WTC11 (cell line): Measurements from ENCODE around the gene STK39. TPM values are rescaled to one million over a fixed set of nuclear protein-coding genes. Genes with fewer than 3 reads are reported as not detected.

Experiments used
- ATAC-seq: fragments of 200-7000 bp; cut with Tn5 transposase; 2 replicates; pipeline ENCODE4 v1.10.0; 2021; ENCODE audit warnings: mild to moderate bottlenecking, moderate library complexity
- CTCF ChIA-PET: fragments of 300-600 bp; sonication (Branson Sonifier 250); formaldehyde crosslinking; loops from one replicate; lab custom pipeline; 2021; ENCODE audit warnings: antibody characterized with exemption; lab: Charles Lee
- POLR2A ChIA-PET: fragments of 350-600 bp; sonication (Branson Sonifier 250); formaldehyde crosslinking; loops from one replicate; lab custom pipeline; 2021; ENCODE audit warnings: antibody characterized with exemption; lab: Charles Lee
- DNase-seq: peaks from one replicate; pipeline ENCODE4 v3.0.0; 2021; ENCODE audit warnings: low spot score
- H3K27ac Mint-ChIP-seq: 2 replicates; pipeline ENCODE4 v1.8.0; 2021; ENCODE audit warnings: mixed read lengths
- H3K27me3 Mint-ChIP-seq: 2 replicates; pipeline ENCODE4 v1.8.0; 2021; ENCODE audit warnings: low read depth, mild to moderate bottlenecking, moderate library complexity, mixed read lengths
- H3K36me3 Mint-ChIP-seq: 2 replicates; pipeline ENCODE4 v1.8.0; 2021; ENCODE audit warnings: mixed read lengths
- H3K4me1 Mint-ChIP-seq: 2 replicates; pipeline ENCODE4 v1.8.0; 2022; ENCODE audit warnings: mixed read lengths
- H3K4me3 Mint-ChIP-seq: 2 replicates; pipeline ENCODE4 v1.8.0; 2021; ENCODE audit warnings: mild to moderate bottlenecking, moderate library complexity, mixed read lengths
- H3K9me3 Mint-ChIP-seq: 2 replicates; pipeline ENCODE4 v1.8.0; 2021; ENCODE audit warnings: mixed read lengths
- E2F1 ChIP-seq: sonication (generic); formaldehyde crosslinking; IDR thresholded peaks from 2 replicates; pipeline ENCODE4 v1.8.0; 2022; ENCODE audit warnings: mild to moderate bottlenecking, missing genetic modification reagents
- E2F5 ChIP-seq: sonication (generic); formaldehyde crosslinking; IDR thresholded peaks from 2 replicates; pipeline ENCODE4 v1.8.1; 2022; ENCODE audit warnings: mild to moderate bottlenecking, moderate library complexity, missing genetic modification reagents
- ELF4 ChIP-seq: sonication (generic); formaldehyde crosslinking; IDR thresholded peaks from 2 replicates; pipeline ENCODE4 v1.8.1; 2022; ENCODE audit warnings: low read depth, mild to moderate bottlenecking, moderate library complexity, missing genetic modification reagents
- FOXK1 ChIP-seq: sonication (generic); formaldehyde crosslinking; IDR thresholded peaks from 2 replicates; pipeline ENCODE4 v1.8.0; 2022; ENCODE audit warnings: mild to moderate bottlenecking, moderate library complexity, missing genetic modification reagents
- MYBL2 ChIP-seq: sonication (generic); formaldehyde crosslinking; IDR thresholded peaks from 2 replicates; pipeline ENCODE4 v1.8.1; 2023; ENCODE audit warnings: mild to moderate bottlenecking, moderate library complexity, missing genetic modification reagents
- NR1H2 ChIP-seq: sonication (generic); formaldehyde crosslinking; IDR thresholded peaks from 2 replicates; pipeline ENCODE4 v1.9.0; 2021; ENCODE audit warnings: mild to moderate bottlenecking, moderate library complexity, missing genetic modification reagents
- NR2C2 ChIP-seq: sonication (generic); formaldehyde crosslinking; IDR thresholded peaks from 2 replicates; pipeline ENCODE4 v1.8.0; 2022; ENCODE audit warnings: mild to moderate bottlenecking, missing genetic modification reagents
- RORB ChIP-seq: fragments of 250-450 bp; sonication (Bioruptor Pico); IDR thresholded peaks from 2 replicates; pipeline ENCODE4 v1.9.0; 2021; ENCODE audit warnings: mild to moderate bottlenecking
- TCF7 ChIP-seq: sonication (generic); formaldehyde crosslinking; IDR thresholded peaks from 2 replicates; pipeline ENCODE4 v1.8.0; 2022; ENCODE audit warnings: mild to moderate bottlenecking, low read depth, missing genetic modification reagents, moderate library complexity
- TEAD1 ChIP-seq: sonication (generic); formaldehyde crosslinking; IDR thresholded peaks from 2 replicates; pipeline ENCODE4 v1.8.0; 2022; ENCODE audit warnings: mild to moderate bottlenecking, missing genetic modification reagents
- TEAD4 ChIP-seq: sonication (generic); formaldehyde crosslinking; IDR thresholded peaks from 2 replicates; pipeline ENCODE4 v1.8.0; 2022; ENCODE audit warnings: mild to moderate bottlenecking, missing genetic modification reagents
- ZNF232 ChIP-seq: sonication (generic); formaldehyde crosslinking; IDR thresholded peaks from 2 replicates; pipeline ENCODE4 v1.8.0; 2022; ENCODE audit warnings: mild to moderate bottlenecking, missing genetic modification reagents
- ZNF263 ChIP-seq: sonication (generic); formaldehyde crosslinking; IDR thresholded peaks from 2 replicates; pipeline ENCODE4 v1.8.1; 2022; ENCODE audit warnings: low read depth, mild to moderate bottlenecking, moderate library complexity, missing genetic modification reagents
- ZNF317 ChIP-seq: sonication (generic); formaldehyde crosslinking; IDR thresholded peaks from 2 replicates; pipeline ENCODE4 v1.8.1; 2023; ENCODE audit warnings: low read depth, mild to moderate bottlenecking, moderate library complexity, missing genetic modification reagents, borderline replicate concordance
- total RNA-seq: library from RNA; stranded (reverse); gene quantifications from 3 replicates; pipeline ENCODE4 v1.2.3, GENCODE V29; 2021
- TF ChIP-seq, protein P1 (sequence below): sonication (generic); formaldehyde crosslinking; IDR thresholded peaks from 2 replicates; pipeline ENCODE4 v1.8.1; 2023; ENCODE audit warnings: mild to moderate bottlenecking, missing genetic modification reagents, borderline replicate concordance
- TF ChIP-seq, protein P2 (sequence below): sonication (generic); formaldehyde crosslinking; IDR thresholded peaks from 2 replicates; pipeline ENCODE4 v1.8.1; 2022; ENCODE audit warnings: low read depth, missing genetic modification reagents, borderline replicate concordance
- TF ChIP-seq, protein P3 (sequence below): fragments of 200-600 bp; IDR thresholded peaks from 2 replicates; pipeline ENCODE4 v1.8.0; 2022; ENCODE audit warnings: antibody characterized with exemption
- TF ChIP-seq, protein P4 (sequence below): sonication (generic); formaldehyde crosslinking; IDR thresholded peaks from 2 replicates; pipeline ENCODE4 v1.8.0; 2023; ENCODE audit warnings: missing genetic modification reagents, mild to moderate bottlenecking, borderline replicate concordance

Gene STK39
- total RNA-seq, 1 experiment from 2014 or later: 20.5 TPM

- ChIA-PET CTCF (interaction anchor here (1.0 kb wide), 1 partner anchor 48 kb away, joined by 3 read pairs; no protein-coding TSS in a partner anchor), POLR2A (no interaction called here)
- Mint-ChIP-seq H3K36me3 (no peaks in the 10 kb centered on the region), H3K27ac (no peak overlapping the region), H3K27me3 (no peaks in the 10 kb centered on the region), H3K4me3 (no peak overlapping the region), H3K4me1 (peaks cover 29% of the 10 kb centered on the region), H3K9me3 (no peaks in the 10 kb centered on the region)
- ATAC-seq: no peak
- TF ChIP-seq ZNF232 (CRISPR knock-in tag) (no peak), E2F1 (CRISPR knock-in tag) (no peak), NR2C2 (no peak), ZNF317 (peak; percentile 61), TEAD4 (CRISPR knock-in tag) (no peak)
- TF ChIP-seq, protein P1, sequence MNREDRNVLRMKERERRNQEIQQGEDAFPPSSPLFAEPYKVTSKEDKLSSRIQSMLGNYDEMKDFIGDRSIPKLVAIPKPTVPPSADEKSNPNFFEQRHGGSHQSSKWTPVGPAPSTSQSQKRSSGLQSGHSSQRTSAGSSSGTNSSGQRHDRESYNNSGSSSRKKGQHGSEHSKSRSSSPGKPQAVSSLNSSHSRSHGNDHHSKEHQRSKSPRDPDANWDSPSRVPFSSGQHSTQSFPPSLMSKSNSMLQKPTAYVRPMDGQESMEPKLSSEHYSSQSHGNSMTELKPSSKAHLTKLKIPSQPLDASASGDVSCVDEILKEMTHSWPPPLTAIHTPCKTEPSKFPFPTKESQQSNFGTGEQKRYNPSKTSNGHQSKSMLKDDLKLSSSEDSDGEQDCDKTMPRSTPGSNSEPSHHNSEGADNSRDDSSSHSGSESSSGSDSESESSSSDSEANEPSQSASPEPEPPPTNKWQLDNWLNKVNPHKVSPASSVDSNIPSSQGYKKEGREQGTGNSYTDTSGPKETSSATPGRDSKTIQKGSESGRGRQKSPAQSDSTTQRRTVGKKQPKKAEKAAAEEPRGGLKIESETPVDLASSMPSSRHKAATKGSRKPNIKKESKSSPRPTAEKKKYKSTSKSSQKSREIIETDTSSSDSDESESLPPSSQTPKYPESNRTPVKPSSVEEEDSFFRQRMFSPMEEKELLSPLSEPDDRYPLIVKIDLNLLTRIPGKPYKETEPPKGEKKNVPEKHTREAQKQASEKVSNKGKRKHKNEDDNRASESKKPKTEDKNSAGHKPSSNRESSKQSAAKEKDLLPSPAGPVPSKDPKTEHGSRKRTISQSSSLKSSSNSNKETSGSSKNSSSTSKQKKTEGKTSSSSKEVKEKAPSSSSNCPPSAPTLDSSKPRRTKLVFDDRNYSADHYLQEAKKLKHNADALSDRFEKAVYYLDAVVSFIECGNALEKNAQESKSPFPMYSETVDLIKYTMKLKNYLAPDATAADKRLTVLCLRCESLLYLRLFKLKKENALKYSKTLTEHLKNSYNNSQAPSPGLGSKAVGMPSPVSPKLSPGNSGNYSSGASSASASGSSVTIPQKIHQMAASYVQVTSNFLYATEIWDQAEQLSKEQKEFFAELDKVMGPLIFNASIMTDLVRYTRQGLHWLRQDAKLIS: no peak
- TF ChIP-seq, protein P2, sequence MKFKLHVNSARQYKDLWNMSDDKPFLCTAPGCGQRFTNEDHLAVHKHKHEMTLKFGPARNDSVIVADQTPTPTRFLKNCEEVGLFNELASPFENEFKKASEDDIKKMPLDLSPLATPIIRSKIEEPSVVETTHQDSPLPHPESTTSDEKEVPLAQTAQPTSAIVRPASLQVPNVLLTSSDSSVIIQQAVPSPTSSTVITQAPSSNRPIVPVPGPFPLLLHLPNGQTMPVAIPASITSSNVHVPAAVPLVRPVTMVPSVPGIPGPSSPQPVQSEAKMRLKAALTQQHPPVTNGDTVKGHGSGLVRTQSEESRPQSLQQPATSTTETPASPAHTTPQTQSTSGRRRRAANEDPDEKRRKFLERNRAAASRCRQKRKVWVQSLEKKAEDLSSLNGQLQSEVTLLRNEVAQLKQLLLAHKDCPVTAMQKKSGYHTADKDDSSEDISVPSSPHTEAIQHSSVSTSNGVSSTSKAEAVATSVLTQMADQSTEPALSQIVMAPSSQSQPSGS (CRISPR knock-in tag): no peak
- DNase-seq: no peak
Observed at GRCh38 chr2:168208652-168209051, 38.7 kb downstream of the STK39 start.

DNA sequence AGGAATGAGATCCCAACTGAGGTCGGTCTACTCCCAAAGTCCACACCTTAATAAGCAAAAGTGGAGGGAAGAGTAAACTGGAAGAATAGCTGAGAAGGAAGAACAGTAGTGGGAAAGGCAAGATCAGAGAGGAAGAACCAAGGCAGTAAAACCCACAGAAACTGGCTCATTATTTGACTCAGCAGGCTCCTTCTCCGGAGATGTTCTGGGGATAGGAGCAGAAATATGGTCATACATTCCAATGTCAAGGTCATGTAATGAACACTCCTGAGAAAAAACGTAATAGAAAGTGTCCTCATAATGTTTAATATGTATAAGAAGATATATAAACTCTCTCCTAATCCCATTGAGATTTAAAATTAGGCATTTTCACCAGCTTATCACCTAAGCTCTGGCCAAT is 39.5 kb downstream of the STK39 start:
- H3K27me3 Mint-ChIP-seq: no peaks in the 10 kb centered on the region

More for the DNA sequence above, 39.5 kb downstream of the STK39 start:
- peaks cover 35% of the 10 kb centered on the region for H3K4me1 Mint-ChIP-seq
- TF ChIP-seq FOXK1 (CRISPR knock-in tag) (no peak), E2F5 (CRISPR knock-in tag) (no peak), NR1H2 (CRISPR knock-in tag) (no peak), RORB (CRISPR knock-in tag) (no peak), ELF4 (CRISPR knock-in tag) (no peak), ZNF263 (CRISPR knock-in tag) (no peak), TEAD1 (CRISPR knock-in tag) (no peak), MYBL2 (CRISPR knock-in tag) (no peak), TCF7 (CRISPR knock-in tag) (no peak)
- TF ChIP-seq, protein P3, sequence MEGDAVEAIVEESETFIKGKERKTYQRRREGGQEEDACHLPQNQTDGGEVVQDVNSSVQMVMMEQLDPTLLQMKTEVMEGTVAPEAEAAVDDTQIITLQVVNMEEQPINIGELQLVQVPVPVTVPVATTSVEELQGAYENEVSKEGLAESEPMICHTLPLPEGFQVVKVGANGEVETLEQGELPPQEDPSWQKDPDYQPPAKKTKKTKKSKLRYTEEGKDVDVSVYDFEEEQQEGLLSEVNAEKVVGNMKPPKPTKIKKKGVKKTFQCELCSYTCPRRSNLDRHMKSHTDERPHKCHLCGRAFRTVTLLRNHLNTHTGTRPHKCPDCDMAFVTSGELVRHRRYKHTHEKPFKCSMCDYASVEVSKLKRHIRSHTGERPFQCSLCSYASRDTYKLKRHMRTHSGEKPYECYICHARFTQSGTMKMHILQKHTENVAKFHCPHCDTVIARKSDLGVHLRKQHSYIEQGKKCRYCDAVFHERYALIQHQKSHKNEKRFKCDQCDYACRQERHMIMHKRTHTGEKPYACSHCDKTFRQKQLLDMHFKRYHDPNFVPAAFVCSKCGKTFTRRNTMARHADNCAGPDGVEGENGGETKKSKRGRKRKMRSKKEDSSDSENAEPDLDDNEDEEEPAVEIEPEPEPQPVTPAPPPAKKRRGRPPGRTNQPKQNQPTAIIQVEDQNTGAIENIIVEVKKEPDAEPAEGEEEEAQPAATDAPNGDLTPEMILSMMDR: no peak
- TF ChIP-seq, protein P4, sequence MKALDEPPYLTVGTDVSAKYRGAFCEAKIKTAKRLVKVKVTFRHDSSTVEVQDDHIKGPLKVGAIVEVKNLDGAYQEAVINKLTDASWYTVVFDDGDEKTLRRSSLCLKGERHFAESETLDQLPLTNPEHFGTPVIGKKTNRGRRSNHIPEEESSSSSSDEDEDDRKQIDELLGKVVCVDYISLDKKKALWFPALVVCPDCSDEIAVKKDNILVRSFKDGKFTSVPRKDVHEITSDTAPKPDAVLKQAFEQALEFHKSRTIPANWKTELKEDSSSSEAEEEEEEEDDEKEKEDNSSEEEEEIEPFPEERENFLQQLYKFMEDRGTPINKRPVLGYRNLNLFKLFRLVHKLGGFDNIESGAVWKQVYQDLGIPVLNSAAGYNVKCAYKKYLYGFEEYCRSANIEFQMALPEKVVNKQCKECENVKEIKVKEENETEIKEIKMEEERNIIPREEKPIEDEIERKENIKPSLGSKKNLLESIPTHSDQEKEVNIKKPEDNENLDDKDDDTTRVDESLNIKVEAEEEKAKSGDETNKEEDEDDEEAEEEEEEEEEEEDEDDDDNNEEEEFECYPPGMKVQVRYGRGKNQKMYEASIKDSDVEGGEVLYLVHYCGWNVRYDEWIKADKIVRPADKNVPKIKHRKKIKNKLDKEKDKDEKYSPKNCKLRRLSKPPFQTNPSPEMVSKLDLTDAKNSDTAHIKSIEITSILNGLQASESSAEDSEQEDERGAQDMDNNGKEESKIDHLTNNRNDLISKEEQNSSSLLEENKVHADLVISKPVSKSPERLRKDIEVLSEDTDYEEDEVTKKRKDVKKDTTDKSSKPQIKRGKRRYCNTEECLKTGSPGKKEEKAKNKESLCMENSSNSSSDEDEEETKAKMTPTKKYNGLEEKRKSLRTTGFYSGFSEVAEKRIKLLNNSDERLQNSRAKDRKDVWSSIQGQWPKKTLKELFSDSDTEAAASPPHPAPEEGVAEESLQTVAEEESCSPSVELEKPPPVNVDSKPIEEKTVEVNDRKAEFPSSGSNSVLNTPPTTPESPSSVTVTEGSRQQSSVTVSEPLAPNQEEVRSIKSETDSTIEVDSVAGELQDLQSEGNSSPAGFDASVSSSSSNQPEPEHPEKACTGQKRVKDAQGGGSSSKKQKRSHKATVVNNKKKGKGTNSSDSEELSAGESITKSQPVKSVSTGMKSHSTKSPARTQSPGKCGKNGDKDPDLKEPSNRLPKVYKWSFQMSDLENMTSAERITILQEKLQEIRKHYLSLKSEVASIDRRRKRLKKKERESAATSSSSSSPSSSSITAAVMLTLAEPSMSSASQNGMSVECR (CRISPR knock-in tag): no peak
- ATAC-seq (no peak), DNase-seq (no peak)
- H3K9me3 Mint-ChIP-seq: no peaks in the 10 kb centered on the region
- H3K36me3 Mint-ChIP-seq: 0 out of 2 replicates have a peak, but pooled peaks cover 3% of the 10 kb centered on the region
- peak overlapping the region; percentile 5; the same call in 1 of the 2 replicates for H3K27ac Mint-ChIP-seq
- POLR2A ChIA-PET: no interaction called here
- no peak overlapping the region for H3K4me3 Mint-ChIP-seq
- CTCF ChIA-PET: interaction anchor here (0.6 to 1.4 kb wide), 3 partner anchors 16 to 88 kb away, joined by 3 to 5 read pairs (median 3); no protein-coding TSS in a partner anchor
